ENCODE measurements around the gene CDK14.
"Not testable (repeated sequence)": the region's sequence is repeated elsewhere in the genome, so short reads cannot be mapped to it uniquely, and the experiment has no call there.

Gene CDK14

DNA sequence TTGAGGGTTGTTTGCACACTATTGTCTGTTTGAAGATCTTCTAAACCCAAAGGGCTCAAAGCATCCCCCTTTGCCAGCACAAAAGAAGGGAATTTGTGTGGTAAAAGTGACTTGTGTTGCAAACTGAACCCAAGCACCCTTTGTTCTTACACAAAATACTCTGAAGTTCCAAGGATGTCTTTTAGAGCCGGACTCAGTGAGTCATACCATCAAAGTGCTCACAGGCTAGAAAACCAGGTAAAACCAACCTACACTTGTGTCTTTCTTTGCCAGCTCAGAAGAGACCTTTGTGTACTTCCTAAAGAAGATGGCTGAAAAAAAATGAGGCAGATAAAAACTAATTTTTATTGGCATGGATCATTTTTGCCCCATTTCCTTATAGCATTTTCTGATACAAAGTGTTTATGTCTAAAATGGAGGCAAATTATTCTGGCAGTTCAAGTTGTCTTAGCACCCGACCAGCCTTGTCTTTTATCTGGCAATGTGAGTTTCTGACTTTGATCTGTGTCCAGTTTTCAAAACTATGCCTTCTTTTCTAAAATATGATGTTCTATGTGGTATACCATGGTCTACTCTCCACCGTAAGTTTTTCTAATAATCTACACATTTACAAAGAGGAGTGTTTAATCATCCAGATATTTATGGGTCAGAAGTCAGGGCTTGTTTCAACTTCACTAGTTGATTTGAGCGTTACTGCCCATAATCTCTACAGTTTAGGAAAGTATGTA, 539.7 kb downstream of the CDK14 start:
- DNase-seq = no peak

DNA sequence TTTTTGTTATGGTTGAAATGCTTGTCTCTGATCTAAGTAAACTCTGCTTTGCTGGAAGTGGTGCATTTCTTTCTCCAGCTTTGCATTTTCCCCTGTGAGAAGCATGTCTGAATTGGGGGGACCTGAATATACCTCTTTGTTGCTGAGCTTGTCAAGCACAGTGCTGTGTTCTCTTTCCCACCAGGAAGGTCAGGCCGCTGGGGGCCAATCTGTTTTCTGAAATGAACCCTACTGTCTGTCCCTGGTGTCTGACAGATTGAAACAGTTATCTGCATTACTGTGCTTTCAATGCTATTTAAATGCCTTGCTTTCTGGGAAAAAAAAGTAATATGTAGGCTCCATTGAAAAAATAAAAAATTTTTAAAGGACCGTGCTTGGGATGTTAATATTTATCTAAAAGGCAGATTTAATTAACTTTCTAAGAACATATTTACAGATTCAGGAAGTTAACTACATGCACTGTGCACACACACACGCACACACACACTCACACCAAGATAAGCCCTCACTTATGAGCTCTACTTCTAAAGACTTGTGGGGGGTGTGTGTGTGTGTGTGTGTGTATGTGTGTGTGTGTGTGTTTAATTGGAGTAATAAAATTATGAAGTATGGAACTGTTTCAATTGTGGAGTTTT, 541.1 kb downstream of the CDK14 start:
- no peak for DNase-seq

DNA sequence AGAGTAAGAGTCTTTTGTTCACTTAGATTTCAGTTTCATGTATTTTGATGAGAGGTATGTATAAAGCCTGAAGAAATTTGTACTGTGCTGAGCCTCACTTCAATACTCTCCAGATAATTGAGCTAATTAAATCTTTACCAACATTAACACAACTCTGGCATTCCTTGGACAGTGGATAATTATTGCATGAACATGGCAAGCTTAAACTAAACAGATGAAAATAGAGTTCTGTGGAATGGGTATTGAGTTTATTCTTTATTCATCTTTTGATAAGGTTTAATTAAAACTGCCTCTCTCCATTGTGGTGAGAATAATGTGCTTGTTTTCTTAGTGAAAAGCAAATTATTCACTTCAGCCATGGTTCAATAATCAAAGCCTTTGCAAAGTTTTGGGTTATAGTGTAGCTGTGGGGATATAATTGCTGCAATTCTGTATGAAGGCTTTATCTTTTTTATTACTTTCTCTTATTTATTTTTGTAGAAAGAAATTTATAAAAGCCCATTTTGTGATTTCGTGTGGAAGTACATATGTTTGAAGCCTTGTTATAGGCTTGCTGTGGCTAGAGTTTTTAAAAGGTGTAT, 541.8 kb downstream of the CDK14 start:
- DNase-seq = no peak

DNA sequence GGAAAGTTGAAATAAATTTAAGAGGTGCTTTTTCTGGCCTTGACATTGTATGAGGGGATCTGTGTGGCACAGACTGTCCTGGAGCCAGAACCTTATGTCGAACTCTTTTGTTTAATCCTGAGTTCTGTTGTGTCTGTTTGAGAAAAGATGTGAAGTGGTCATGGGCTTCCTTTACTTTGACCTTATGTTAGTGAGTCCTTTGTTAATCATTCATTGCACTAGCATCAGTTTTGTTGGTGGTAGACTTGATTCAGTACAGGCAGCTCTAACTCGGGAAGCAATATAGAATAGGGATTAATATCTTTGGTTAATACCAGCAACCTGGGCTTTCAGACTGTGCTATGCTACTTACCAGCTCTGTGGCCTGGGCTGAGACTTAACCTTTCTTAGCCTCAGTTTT, 544.2 kb downstream of the CDK14 start:
- no peak for DNase-seq

DNA sequence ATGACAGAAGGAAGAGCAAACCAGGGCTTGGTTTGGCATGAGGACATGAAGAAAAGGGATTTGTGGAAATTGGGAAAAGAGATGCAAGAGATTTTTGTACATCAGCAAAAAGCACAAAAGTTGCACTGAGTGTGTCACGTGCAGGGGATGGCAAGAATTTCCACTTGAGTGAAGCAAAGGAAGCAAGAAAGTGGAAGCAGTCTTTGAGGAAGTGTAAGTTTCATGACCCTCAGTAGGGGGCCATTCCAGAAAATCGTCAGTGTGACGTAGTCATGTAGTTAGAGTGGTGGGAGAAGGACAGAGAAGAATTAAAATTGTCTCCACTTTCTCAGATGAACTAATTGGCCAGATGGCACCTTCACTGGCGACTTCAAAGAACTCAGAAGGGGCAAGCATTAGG, 544.9 kb downstream of the CDK14 start:
- no peak for DNase-seq

DNA sequence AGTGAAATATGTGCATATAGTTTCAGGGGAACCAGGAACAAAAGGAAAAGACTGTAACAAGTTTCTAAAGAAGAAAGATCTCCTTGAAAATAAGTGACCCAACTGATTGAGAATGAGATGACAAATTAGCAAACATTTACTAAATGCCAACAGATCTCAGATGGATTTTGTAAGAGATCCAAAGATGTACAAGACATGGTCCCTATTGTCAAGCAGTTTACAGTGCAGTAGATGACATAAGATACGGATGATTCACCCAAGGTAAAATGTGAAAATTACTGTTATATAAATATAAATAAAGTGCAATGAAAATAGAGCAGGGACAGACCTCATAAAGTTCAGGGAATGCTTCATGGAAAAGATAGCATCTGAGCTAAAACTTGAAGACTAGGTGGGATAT, 546.6 kb downstream of the CDK14 start:
- DNase-seq = no peak

DNA sequence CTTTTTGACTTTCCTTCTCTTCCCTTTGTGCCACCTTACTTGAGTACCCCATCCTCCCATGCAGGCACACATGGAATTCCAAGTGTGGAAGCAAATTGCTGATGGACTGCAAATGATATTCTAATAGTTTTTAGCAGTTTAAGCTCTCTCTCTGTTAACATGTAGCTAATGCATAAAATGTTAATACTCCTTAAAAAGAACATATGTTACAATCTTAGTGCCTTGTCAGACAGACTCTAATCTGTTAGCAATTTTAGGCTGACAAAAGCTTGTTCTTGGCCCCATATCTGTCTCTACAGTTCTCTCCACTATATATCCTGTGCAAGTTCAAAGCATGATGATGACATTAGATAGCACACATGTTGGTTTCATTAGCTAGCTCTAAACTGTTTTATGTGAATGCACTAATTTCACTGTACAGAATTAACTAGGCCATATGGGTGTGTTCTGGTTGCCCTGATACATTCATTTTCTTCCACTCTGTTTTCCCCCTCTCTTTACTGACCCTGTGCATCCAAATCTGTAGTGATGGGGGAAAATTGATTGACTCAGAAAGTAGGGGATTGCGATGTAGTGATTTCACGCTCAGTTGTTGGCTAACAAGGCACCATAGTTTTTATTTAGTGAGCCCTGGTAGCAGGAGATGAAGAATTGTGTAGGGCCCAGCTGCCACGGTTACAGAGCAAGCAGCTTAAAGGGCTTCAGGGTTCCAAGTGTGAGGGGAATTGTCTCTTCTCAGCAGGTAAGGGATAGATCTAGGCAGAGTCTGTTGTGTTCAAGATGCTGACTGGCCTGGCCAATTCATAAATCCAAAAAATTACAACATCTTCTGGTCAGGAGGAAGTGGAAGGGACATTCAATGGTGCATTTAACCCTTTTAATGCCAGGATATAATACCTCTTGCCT, 553.5 kb downstream of the CDK14 start:
- DNase-seq = no peak

DNA sequence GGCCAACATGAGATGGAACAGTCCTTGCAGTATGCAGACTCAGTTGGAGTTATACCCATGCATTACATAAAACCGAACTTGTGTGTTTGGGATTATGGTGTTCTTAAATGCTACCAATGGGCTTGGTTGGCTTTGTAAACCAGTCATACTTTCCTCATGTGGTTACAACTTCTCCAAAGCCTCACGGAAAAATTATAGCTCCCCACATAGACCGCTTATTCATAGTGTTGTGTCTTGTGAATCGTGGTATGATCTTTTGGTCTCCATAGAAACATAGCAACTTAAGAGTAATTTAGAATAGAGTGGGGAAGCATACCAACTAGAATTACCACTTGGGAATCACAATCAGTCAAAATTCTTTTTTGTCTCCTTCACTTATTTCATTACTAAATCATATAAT, 555.8 kb downstream of the CDK14 start:
- no peak for DNase-seq

DNA sequence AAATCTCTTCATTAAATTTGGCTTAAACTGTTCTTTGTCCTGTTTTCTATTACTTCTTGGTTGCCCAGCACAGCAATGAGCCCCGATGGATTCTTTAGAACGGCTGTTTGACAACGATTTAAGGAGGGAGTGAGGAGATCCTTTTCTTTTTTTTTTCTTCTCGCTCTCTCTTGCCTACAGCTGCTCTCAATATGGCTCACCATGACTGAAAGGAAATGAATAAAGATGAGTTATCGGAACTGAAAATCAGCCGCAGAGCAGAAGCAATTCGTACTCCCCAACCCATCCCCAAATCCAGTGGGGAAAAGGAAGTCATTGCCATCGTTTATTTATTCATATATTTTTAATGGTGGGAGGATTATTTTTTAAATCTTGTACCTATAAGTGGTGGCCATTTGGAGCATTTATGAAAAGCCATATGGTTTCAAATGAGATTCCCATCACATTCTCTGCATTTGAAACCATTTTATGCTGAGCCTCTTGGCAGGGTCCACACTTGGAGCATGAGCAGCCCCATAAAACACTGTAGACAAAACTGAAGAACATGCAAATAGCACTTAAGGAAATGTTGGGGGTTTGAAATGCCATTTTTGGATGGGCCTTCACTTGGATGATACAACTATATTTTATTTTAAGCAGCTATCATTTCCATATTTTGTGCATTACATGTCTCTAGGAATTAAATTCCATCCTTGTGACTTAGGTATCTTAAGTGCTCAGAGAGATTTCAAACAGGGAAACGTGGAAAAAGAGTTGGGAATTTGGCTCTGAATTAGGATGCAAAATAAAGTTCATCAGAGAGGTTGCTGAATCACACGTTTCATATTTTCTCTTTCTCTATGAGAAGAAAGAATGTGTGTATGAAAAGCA, 560.4 kb downstream of the CDK14 start:
- no peak for DNase-seq

DNA sequence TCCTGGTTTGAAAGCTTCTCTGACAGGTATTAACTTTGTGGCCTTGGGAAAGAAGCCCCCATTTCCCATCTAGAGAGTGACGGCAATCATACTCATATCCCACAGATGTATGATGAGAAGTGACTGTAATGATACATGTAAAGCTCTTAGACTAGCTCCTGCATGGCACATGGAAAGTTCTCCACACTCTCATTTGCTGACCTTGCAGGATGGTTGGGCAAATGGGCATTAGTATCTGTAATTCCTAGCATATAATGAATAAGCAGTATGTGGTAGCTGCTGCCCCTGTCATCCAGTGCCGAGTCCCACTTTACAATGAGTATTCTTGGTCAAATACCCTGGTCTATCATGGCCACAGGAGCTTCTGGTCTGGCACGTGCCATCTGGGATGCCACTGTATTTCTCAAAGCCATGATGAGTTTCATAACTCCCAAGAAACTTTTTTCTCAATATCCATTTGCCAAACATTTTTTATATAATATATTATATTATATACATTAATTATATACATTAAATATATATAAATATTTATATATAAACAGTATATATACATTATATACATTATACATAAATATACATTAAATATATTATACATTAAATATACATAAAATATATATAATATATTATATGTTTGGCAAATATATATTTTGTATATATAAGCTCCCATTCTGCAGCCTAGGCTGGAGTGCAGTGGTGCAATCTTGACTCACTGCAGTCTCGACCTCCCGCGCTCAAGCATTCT, 561.6 kb downstream of the CDK14 start:
- no peak for DNase-seq

DNA sequence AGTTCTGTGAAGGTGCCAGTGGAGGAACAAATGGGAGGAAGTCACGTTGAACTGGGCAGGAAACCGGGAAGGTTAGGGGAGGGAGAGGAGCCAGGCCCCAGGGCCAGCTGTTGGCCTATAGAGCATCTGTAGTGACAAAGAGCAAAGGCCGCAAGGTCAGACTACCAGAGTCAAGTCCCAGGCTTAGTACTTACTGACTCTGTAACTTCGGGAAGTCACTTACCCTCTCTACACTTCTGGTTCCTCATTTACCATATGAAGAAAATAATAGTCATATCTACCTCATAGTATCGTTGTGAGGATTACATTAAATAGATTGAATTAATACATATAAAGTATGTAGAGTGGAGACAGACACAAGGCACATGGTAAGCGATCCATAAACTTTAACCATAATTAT, 566.3 kb downstream of the CDK14 start:
- no peak for DNase-seq

DNA sequence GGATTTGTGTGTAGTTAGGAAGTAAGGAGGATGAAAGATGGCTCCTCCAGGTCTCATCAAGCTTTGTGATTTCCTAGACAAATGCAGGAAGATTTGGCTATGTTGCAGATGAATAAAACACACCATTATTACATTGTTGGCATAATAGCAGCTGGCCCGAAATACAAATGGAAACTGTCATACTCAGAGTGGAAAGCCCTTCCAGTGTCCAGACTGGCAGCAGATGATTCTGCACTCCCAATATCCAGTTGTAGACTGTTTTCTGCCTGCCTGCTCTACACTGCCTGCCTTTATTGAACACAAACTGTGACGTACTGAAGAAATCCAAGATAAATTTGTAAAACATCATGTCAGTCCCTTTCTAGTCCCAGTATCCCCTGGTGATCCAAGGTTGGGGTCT, 568.4 kb downstream of the CDK14 start:
- no peak for DNase-seq

DNA sequence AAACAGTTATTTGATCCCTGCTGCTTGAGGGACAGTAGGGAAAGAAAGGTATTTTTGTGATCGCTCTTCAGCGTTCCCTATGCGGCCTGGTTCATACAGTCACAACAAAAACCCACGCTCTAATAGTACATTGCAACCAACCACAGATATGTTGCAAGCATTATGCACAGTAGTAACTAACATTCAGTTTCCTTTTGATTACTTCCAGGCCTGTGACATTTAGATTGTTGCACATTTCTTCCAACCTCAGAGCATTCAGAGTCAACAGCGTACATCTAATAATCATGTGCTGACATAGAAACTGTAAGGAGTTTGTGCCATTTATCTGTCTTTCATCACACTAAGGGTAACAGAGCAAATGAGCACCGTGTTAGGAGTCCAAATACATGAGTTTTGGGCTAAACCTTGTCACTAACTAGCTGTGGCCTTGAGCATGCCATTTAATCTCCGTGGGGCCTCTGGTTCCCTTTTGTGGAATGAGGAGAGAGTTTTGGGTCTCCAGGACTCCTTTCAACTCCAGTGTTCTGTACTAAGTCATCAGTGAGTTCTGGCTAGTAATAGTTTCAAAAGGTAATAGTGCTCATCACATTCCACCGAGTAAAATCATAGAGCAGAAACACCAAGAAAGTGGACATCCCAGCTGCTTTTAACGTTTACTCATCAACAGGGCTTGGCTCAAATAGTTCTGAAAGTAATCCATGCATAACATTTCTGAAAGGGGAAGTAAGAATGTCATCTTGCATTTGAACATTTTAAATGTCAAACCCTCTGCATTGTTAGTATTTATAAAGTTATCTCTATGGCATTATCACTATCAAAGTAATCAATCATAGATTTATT, 569.1 kb downstream of the CDK14 start:
- DNase-seq = no peak

DNA sequence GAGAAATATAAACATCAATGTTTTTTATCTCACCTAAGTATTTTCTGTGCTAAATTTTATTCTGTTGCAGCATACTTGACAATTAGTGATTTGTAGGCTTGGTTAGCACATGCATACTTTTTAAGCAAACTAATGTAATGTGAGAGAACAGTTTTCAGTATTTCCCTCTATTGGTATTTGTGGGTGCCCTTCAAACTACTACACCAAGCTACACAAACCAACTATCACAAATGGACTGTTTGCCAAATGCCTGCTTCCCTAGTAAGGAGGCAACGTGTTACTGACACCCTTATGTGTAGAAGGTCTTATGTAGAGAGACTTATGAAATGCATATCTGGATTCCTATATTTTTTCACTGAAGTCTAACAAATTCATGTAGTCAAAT, 569.7 kb downstream of the CDK14 start:
- DNase-seq = no peak

DNA sequence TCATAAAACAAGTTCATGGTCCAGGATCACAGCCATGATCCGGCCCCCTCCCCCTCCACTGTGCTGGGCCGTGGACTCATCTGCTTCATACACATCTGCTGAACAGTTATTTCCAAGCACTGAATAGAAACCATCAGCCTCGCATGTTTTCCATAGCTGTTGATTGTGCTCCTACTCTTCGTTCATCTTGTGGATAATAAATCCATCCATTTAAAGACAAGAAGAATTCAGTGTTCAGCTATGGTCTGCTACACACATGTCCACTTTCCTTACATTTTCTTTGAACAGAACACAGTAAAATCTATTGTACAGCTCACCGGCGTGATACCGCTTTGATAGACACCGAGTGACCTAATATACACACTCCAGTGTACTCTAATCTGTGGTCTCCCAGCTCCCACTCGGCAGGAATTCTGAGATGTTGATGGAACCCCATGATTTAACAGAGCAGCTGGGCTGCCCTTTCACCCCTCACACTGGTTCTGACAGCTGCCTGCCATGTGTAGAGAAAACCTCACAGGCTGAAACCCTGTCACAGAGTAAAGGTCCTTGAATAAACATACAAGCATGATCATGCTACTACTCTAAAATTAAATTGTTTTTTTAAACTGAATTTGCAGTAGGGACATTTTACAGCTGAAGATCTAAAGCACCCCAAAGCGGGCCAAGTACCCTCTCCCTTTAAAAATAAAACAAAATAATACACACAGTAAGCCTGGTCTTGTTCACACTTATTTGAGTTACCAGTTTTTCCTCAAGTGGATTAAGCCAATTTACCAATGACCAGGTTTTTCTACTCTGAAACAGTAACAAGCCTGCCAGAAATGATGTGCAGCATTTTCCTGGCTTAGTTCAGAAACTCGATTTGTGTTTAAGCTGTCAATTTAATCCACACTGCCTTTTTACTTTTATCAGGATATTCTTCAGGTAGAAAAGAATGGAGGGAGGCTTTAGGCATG, 573.0 kb downstream of the CDK14 start:
- DNase-seq = no peak

DNA sequence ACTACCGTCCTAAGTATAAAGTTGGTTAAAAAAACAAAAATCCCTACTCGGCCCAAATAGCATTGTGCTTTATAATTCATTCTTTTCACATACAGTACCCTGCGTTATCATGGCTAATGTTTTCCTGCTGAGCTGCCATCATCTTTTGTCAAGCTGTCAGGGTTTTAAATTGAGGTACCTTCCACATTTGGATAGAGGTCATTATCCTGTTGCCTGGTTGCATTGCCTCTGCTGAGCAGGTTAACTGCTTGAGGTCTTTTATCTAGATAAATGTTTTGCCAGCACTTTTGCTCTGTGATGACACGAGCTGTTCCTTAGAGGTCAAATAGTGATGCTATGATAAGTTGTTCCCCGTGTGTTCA, 573.7 kb downstream of the CDK14 start:
- no peak for DNase-seq

DNA sequence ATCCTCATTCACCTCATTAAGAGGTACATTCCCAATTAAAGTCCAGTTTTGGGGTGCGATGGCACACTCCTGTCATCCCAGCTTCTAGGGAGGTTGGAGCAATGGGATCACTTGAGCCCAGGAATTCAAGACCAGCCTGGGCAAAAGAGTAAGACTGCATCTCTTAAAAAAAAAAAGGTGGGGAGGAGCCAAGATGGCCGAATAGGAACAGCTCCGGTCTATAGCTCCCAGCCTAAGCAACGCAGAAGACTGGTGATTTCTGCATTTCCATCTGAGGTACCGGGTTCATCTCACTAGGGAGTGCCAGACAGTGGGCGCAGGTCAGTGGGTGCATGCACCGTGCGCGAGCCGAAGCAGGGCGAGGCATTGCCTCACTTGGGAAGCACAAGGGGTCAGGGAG, 577.1 kb downstream of the CDK14 start:
- DNase-seq = not testable (repeated sequence)

DNA sequence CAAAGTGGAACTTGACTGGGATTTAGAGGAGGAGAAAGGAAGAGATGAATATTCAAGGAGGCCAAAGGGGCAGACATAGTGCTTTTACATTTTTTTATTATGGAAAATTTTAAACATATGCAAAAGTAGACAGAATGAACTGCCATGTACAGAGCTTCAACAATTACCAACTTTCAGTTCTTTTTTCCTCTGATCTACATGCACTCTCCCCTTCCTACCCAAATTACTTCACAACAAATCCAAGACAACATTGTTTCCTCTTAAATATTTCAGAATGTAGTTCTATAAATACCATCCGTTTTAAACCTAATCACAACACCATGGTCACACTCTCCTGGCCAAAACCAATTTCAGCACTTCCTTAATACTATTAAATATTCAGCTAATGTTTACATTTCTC, 584.6 kb downstream of the CDK14 start:
- no peak for DNase-seq

DNA sequence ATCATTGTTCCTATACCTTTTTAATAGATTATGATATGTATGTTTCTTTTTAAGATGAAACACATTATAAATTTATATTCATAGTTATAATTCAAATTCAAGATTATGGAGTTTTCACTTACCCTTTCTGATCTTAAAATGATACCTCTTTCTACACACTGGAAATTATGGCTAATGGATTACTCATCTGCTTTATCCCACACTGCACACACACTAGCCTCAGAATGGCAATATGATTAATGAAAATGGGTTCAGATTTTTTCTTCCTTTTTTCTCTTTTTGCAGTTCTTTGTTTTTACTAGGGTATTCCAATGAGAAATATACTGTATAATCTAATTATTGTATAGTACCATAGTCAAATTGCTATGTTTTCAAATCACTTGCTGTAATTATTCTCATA, 585.8 kb downstream of the CDK14 start:
- DNase-seq = no peak

All from activated CD4-positive, CD25-positive, alpha-beta regulatory T cell (primary cell).